Adrenal gland (tissue), 12 donors: ENCODE data around the gene STAU1. TPM values are rescaled to one million over a fixed set of nuclear protein-coding genes. Genes with fewer than 3 reads are reported as not detected.

Source experiments
- DNase-seq, 7 donors: peaks; one replicate each; pipeline ENCODE4 v3.0.0-alpha.2; 2019 to 2020
- H3K27ac ChIP-seq, 5 donors: fragments of 200-600 bp; sonication (generic) in 4 of 5; 1 replicate in 3 of 5; 2 replicates in 2 of 5; pipeline versions ENCODE4 v1.5.1 to v1.8.0; 2016 to 2020; ENCODE audit warnings: mild to moderate bottlenecking in 1 of 5
- H3K27me3 ChIP-seq: fragments of 200-600 bp; 2 replicates; pipeline ENCODE4 v1.8.0; 2021
- H3K36me3 ChIP-seq, 2 donors: fragments of 200-600 bp; replicated peaks in 1 of 2; 1 replicate in 1 of 2; 2 replicates in 1 of 2; pipeline versions ENCODE4 v1.5.1 to v1.8.0; 2018 to 2022
- H3K4me1 ChIP-seq, 2 donors: fragments of 200-600 bp; replicated peaks in 1 of 2; 1 replicate in 1 of 2; 2 replicates in 1 of 2; pipeline versions ENCODE4 v1.5.1 to v1.8.0; 2018 to 2021
- H3K4me3 ChIP-seq, 4 donors: fragments of 200-600 bp; sonication (generic) in 3 of 4; one replicate each; pipeline ENCODE4 v1.5.1; 2016 to 2018
- H3K9me3 ChIP-seq, 3 donors: fragments of 200-600 bp; sonication (generic) in 1 of 3; replicated peaks in 1 of 3; 1 replicate in 2 of 3; 2 replicates in 1 of 3; pipeline versions ENCODE4 v1.5.1 to v1.8.0; 2016 to 2021
- POLR2A ChIP-seq, 2 donors: fragments of 450-650 bp; IDR thresholded peaks; one replicate each; pipeline ENCODE4 v1.6.1; 2017; ENCODE audit warnings: antibody characterized with exemption in 2 of 2, mild to moderate bottlenecking in 2 of 2, moderate library complexity in 1 of 2
- WGBS, 4 donors: extraction: QIAGEN DNeasy Blood & Tissue Kit in 2 of 4; methylation state at CpG; one replicate each; pipeline versions ENCODE4 v1.1.5 to v1.1.7; 2013 to 2017; 5-methylcytosine and 5-hydroxymethylcytosine counted together
- intact Hi-C, 2 donors: fragments of 100-400 bp; cut with DNase I; formaldehyde crosslinking; loops; one replicate each; pipeline versions ENCODE4 v1.14.1 to v1.15.0; 2022 to 2023
- polyA plus RNA-seq, 3 donors: library from polyadenylated mRNA; stranded (reverse); fragments of 200-250 nt in 2 of 3; fragments of 350-450 nt in 1 of 3; fragmentation: Illumina TruSeq in 1 of 3; extraction: RNeasy Lipid Tissue Mini Kit (QIAGEN cat#74804) in 1 of 3; gene quantifications; one replicate each; pipeline ENCODE4 v1.2.3, GENCODE V29; 2013 to 2014
- total RNA-seq, 9 donors: library from RNA; depleted of rRNA in 4 of 9; stranded (reverse); fragments of >200 nt in 4 of 9; fragments of 120-200 nt in 1 of 9; fragmentation: NEBNext Ultra II Directional in 1 of 9; extraction: Animal tissue kit (Norgen Biotek cat#: 25700) in 1 of 9; gene quantifications; one replicate each; pipeline versions ENCODE4 v1.1.0 to v1.2.4, GENCODE V29; 2013 to 2023
- TF ChIP-seq, protein P1 (sequence below), 6 experiments: fragments of 450-650 bp in 4 of 6; fragments of 200-600 bp in 2 of 6; sonication (generic) in 1 of 6; IDR thresholded peaks; 1 replicate in 5 of 6; 2 replicates in 1 of 6; pipeline versions ENCODE4 v1.5.1 to v1.8.0; 2016 to 2021; ENCODE audit warnings: antibody characterized with exemption in 6 of 6, mild to moderate bottlenecking in 2 of 6, moderate library complexity in 1 of 6
- donor health status: healthy with polysubstance abuse.
- donor health status: Bipolar disorder and iron deficiency.
- donor health status: DM: yes; HTN: yes; CAD: no.
- donor health status: DM: no; HTN: no; CAD: no.
- donor health status: DM: no; HTN: no; CAD: no.
- donor health status: DM: yes; HTN: yes; CAD: no.

STAU1 gene
- total and polyA plus RNA-seq, 12 donors = 23.2 to 123 (median 79.6) TPM

GRCh38 chr20:49166534-49167449 is 21.3 kb downstream of the STAU1 start:
- Histone ChIP-seq H3K9me3 (no peaks in the 10 kb centered on the region), H3K36me3 (peaks cover 0 to 10% of the 10 kb centered on the region in 2 donors), H3K4me3 (no peak overlapping the region), H3K4me1 (peaks cover 9 to 19% of the 10 kb centered on the region in 2 donors), H3K27ac (peak overlapping the region in 1 of 5 donors; percentile 31), H3K27me3 (no peaks in the 10 kb centered on the region)
- 26 to 42% (median 39%) methylated on average over 1 of the region's 1 CpG for WGBS, 4 donors
- TF ChIP-seq, protein P1, sequence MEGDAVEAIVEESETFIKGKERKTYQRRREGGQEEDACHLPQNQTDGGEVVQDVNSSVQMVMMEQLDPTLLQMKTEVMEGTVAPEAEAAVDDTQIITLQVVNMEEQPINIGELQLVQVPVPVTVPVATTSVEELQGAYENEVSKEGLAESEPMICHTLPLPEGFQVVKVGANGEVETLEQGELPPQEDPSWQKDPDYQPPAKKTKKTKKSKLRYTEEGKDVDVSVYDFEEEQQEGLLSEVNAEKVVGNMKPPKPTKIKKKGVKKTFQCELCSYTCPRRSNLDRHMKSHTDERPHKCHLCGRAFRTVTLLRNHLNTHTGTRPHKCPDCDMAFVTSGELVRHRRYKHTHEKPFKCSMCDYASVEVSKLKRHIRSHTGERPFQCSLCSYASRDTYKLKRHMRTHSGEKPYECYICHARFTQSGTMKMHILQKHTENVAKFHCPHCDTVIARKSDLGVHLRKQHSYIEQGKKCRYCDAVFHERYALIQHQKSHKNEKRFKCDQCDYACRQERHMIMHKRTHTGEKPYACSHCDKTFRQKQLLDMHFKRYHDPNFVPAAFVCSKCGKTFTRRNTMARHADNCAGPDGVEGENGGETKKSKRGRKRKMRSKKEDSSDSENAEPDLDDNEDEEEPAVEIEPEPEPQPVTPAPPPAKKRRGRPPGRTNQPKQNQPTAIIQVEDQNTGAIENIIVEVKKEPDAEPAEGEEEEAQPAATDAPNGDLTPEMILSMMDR (IDR thresholded peaks at IDR 0.05) = no peak
- no peak for TF ChIP-seq POLR2A (IDR thresholded peaks at IDR 0.05)
- intact Hi-C loops = no loop called here
- DNase-seq = no peak

- TF ChIP-seq, protein P1 (IDR thresholded peaks at IDR 0.05) = no peak
- no peak for TF ChIP-seq POLR2A (IDR thresholded peaks at IDR 0.05)
- H3K9me3 ChIP-seq = no peaks in the 10 kb centered on the region
Measured at GRCh38 chr20:49165611-49166010, 22.5 kb downstream of the STAU1 start.

GRCh38 chr20:49163696-49164095 is 24.4 kb downstream of the STAU1 start:
- no peak for DNase-seq
- Histone ChIP-seq H3K27ac (no peak overlapping the region), H3K9me3 (no peaks in the 10 kb centered on the region), H3K36me3 (peaks cover 0 to 10% of the 10 kb centered on the region in 2 donors), H3K4me3 (no peak overlapping the region), H3K27me3 (no peaks in the 10 kb centered on the region), H3K4me1 (peaks cover 28 to 47% of the 10 kb centered on the region in 2 donors)
- TF ChIP-seq, protein P1 (IDR thresholded peaks at IDR 0.05) = no peak
- TF ChIP-seq POLR2A (IDR thresholded peaks at IDR 0.05) = no peak
- intact Hi-C loops = no loop called here
- WGBS, 4 donors = 79 to 94% (median 89%) methylated on average over 5 of the region's 5 CpGs

More at GRCh38 chr20:49165611-49166010, 22.5 kb downstream of the STAU1 start:
- H3K27ac ChIP-seq = no peak overlapping the region
- peaks cover 0 to 10% of the 10 kb centered on the region in 2 donors for H3K36me3 ChIP-seq
- WGBS, 4 donors = 90 to 94% (median 92%) methylated on average over 5 of the region's 5 CpGs
- H3K4me3 ChIP-seq = no peak overlapping the region
- H3K4me1 ChIP-seq = peaks cover 11 to 28% of the 10 kb centered on the region in 2 donors
- intact Hi-C loops = no loop called here
- H3K27me3 ChIP-seq = no peaks in the 10 kb centered on the region
- DNase-seq = no peak

GRCh38 chr20:49161428-49162152 is 26.5 kb downstream of the STAU1 start:
- TF ChIP-seq, protein P1 (IDR thresholded peaks at IDR 0.05) = no peak
- TF ChIP-seq POLR2A (IDR thresholded peaks at IDR 0.05) = no peak
- intact Hi-C loops = no loop called here
- DNase-seq = peak in 1 of 7 donors; percentile 17
- Histone ChIP-seq H3K27ac (peak overlapping the region in 2 of 5 donors; percentile 8 to 9), H3K4me1 (peaks cover 19 to 31% of the 10 kb centered on the region in 2 donors), H3K9me3 (no peaks in the 10 kb centered on the region), H3K36me3 (peaks cover 0 to 13% of the 10 kb centered on the region in 2 donors), H3K4me3 (no peak overlapping the region), H3K27me3 (no peaks in the 10 kb centered on the region)
- WGBS, 4 donors = 68 to 83% (median 79%) methylated on average over 6 of the region's 6 CpGs
